Skin epidermis (tissue), 12 donors: Measurements from ENCODE around the gene RNF217.

Experiments used
- H3K27ac ChIP-seq, 21 experiments: fragments of 200-600 bp; sonication (generic) in 11 of 21; one replicate each; pipeline ENCODE4 v1.5.0; 2020; ENCODE audit warnings: mild to moderate bottlenecking in 3 of 21, inconsistent platforms in 2 of 21, moderate library complexity in 2 of 21
- H3K4me3 ChIP-seq, 7 experiments: fragments of 200-600 bp; sonication (generic) in 2 of 7; one replicate each; pipeline ENCODE4 v1.5.0; 2020; ENCODE audit warnings: inconsistent platforms in 2 of 7, mild to moderate bottlenecking in 2 of 7, moderate library complexity in 1 of 7

RNF217 gene

DNA sequence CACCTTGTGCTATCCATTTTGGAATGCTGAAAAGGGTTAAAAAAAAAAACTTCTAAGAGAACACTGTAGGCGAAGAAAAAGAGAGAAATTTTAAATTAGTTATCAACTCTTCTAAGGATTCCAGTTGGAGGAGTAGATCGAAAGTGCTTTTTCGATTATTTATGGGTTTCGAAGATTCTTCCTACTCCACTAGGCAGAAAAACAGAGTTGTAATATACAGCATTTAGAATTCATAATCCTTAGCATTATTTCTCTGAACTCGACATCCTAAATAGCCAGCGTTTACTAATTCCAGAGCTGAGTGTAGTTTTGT, 817 bp upstream of the RNF217 start:
- peak overlapping the region; percentile 86 to 98 (median 95) for H3K27ac ChIP-seq

DNA sequence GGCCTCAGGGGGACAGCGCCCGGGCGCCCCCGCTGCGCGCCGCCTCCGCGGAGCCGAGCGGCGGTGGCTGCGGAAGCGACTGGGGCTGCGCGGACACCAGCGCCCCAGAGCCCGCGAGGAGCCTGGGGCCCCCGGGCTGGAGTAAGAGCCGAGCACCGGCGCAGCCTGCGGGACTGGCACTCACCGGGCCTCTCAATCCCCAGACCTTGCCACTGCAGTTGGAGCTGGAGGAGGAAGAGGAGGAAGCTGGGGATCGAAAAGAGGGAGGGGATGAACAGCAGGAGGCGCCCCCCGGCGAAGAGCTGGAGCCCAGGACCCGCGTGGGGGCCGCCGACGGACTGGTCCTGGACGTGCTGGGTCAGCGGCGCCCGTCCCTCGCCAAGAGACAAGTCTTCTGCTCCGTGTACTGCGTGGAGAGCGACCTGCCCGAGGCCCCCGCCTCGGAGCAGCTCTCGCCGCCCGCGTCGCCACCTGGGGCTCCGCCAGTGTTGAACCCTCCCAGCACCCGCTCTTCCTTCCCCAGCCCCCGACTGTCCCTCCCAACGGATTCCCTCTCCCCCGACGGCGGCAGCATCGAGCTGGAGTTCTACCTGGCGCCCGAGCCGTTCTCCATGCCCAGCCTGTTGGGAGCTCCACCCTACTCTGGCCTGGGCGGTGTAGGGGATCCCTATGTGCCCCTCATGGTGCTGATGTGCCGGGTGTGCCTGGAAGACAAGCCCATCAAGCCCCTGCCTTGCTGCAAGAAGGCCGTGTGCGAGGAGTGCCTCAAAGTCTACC, 590 bp downstream of the RNF217 start:
- Histone ChIP-seq H3K4me3 (peak overlapping the region; percentile 52 to 86 (median 73)), H3K27ac (peak overlapping the region; percentile 86 to 98 (median 95))

More for the DNA sequence above, 817 bp upstream of the RNF217 start:
- H3K4me3 ChIP-seq: peak overlapping the region; percentile 52 to 86 (median 73)

DNA sequence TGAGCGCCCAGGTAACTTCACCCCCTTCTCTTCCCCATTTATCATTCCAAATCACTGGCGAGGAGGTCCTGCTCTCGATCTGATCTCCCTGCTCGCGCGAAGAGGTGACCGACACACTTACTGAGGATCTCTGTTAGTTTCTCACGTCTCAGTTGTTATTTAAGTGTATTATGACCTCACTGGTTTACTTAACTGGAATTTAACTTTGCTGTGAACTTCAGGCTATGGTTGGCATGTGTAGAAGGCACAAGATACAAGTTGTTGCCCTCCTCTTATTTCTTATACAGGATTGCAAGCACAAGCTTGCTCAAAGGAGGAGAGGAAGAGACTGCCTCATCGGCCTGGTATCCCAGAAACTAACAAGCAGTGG, 1.2 kb downstream of the RNF217 start:
- H3K4me3 ChIP-seq: peak overlapping the region; percentile 52 to 86 (median 73)
- H3K27ac ChIP-seq: peak overlapping the region; percentile 86 to 98 (median 95)

DNA sequence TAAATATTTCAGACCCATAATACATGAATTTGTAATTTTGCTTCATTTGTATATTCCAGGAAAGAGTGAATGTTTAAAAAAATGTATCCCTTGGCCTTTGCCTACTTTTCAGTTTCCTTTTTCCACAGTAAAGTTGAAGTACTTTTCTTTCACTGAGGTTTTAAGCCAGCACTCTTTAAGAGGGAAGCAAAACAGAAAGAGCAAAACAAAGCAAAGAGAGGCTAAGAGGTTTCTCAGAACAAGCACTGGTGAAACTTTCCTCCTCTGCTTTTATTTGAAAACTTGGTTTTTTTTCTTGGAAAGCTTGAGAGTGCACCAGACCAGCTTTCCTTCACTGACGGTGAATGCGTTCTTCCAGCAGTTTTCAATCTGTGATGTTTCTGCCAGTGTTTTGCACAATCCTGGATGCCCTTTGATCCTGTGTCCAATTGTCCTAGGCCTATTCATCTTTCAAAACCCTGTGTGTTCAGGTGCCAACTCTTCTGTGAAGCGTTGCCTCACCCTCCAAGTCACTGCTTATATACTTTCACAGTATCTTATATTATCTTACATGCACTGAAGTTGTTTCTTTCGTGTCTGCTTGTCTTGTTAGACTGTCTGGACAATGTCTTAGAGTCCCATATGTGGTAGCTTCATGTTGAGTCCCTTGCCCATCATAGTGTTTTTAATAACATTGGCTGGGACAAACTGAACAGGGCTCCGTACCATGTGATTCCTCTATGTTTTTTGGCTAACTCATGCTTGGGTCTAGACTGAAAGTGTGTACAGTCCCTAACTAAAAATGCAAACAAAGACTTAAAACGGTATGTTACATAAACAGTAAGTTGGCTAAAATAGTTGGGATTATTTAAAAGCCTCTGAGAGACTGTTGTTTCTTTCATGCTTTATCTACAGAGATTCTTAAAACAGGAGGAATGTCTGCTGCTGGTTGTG, 1.9 kb downstream of the RNF217 start:
- H3K27ac ChIP-seq: peak overlapping the region in 19 of 21 experiments; percentile 86 to 98 (median 95)
- peak overlapping the region; percentile 52 to 86 (median 73) for H3K4me3 ChIP-seq

DNA sequence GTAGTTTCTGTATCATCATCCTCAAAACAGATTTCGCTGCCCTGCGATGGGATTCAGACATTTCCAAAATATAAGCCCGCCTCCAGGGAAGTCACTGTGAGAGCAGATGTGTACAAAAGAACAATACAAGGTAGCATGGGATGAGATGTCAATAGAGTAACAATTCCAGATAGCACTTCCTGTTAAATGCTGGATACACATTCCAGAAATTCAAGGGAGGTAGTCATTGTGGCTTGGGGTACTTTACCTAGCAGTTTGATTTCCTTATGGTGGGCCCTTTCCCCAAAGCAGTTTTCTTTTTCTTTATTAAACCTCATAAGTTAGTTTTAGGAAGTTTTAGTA, 2.5 kb downstream of the RNF217 start:
- H3K4me3 ChIP-seq: peak overlapping the region in 6 of 7 experiments; percentile 52 to 86 (median 74)
- peak overlapping the region in 17 of 21 experiments; percentile 18 to 98 (median 95) for H3K27ac ChIP-seq

DNA sequence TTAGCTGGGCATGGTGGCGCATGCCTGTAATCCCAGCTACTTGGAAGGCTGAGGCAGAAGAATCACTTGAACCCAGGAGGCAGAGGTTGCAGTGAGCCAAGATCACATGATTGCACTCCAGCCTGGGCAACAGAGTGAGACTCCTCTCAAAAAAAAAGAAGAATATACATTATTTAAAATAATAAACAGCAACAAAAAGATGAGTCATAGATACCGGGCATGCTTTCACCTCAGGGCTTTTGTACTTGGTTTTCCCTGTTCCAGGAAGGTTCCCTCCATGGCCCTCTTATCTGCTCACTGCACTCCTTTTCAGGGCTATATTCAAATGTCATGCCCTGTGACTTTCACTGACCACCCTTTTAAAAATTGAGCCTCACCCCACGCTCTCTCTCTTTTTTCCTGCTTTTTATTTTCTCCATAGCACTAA, 3.2 kb downstream of the RNF217 start:
- Histone ChIP-seq H3K27ac (peak overlapping the region in 7 of 21 experiments; percentile 18 to 97 (median 90)), H3K4me3 (peak overlapping the region in 2 of 7 experiments; percentile 76 to 86)

DNA sequence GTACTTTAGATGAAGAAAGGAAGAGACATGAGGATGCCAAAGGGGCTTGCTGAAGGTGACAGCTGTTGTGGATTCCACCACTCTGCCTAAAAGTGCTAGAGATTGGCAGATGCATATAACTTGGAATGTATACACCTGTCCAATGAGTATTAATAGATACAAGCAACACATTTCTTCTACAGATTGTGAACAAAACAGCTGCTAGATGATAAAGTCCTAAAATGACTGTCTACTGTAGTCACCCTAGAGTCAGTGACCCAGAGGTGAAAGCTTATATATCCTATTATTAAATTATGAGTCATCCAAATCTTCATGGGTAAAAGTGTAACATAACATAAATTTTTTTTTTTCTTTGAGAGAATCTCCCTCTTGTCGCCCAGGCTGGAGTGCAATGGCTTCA, 5.2 kb downstream of the RNF217 start:
- Histone ChIP-seq H3K27ac (no peak overlapping the region), H3K4me3 (no peak overlapping the region)

DNA sequence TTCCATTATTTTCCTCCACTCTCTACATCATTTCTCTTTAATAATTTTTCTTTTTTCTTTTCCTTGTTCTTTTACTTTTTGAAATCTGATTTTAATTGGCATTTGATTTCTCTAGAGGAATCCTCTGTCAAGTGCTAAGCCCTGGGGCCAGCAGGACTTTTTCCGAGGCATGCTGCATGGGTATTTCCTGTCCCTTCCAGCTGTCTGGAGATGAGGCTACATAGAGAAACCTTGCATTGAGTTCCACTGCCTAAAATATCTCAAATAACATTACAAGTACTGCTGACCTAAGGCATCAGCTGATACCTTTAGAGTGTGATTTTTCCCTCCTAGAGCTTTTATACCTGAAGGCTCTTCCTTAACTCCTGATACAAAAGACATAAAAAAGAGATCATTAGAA, 6.2 kb downstream of the RNF217 start:
- no peak overlapping the region for H3K27ac ChIP-seq

DNA sequence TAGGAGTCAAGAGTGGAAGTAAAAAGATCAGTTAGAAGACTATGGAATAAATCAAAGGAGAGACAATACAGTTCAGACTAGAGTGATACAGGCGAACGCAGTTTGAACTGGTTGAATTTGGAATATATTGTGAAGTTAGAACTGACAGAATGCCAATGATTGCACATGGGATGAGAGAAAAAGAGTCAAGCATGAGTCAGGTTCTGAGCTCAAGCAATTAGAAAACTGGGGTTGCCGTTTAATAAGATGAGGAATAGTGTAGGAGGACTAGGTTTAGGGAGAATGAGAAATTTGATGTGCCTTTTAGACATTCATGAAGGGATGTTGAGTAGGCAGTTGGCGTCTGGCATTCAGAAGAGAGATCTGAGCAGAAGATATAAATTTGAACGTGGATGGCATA, 8.0 kb downstream of the RNF217 start:
- H3K27ac ChIP-seq: no peak overlapping the region

More for the DNA sequence above, 6.2 kb downstream of the RNF217 start:
- no peak overlapping the region for H3K4me3 ChIP-seq

DNA sequence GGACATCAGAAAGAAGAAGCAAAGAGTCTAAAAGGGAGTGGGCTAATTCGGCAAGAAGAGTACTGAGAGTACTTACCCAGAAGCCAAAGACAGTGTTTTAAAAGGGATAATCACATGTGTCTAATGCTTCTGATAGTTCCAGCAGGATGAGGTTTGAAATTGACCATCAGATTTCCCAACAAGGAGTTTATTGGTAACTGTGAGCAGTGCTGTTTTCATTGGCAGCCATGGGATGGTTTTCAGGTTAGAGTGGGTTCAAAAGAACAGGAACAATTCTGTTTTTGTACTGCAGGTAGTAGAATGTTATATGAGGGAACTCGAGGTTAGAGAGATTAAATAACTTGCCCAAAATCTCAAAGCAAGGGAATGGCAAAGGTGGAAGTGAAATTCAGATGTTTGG, 8.5 kb downstream of the RNF217 start:
- Histone ChIP-seq H3K4me3 (no peak overlapping the region), H3K27ac (no peak overlapping the region)

More for the DNA sequence above, 8.0 kb downstream of the RNF217 start:
- H3K4me3 ChIP-seq: no peak overlapping the region

DNA sequence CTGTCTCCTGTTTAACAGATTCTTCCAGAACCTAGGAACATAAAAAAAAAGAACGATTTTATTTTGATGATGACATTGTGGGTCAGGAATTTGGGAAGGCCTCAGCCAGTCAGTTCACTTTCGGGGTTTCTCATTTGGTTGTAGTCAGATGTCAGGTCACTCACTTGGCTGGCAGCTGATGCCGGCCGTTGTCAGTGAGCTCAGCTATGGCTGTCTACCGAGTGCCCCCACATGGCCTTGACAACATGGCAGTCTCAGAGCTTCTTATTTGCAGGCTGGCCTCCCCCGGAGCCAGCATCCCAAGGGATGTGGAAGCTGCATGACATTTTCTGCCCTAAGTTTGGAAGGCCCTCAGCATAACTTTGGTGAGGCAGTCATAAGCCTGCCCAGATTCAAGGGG, 11.5 kb downstream of the RNF217 start:
- H3K4me3 ChIP-seq: no peak overlapping the region

DNA sequence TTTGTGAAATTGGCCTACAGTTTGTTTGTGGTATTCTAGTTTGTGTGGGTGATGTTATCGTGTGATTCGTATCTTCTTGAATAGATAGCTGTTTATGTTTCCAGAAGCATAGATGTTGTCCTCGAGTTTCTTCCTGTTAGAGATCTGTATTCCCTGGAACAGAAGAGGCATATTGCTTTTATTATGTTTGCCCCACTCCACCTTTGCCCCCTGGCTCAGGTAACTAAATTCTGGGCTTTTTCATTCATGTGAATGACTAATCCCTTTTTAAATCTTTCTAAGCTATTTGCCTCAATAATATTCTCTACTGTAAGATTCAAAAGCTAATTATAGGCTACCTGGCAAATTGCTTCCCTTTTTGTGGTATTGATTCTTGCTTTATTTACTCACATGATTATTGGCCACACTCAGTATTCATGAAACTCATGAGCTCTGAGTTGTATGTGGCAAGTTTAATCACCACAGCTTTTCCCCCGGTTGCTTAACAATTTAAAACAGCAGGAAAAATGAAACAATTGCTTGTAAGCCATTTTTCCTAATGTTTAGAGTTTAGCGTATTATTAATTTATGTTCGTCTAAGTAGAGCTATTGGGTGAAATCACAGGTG, 12.6 kb downstream of the RNF217 start:
- Histone ChIP-seq H3K27ac (no peak overlapping the region), H3K4me3 (no peak overlapping the region)

More for the DNA sequence above, 11.5 kb downstream of the RNF217 start:
- no peak overlapping the region for H3K27ac ChIP-seq

DNA sequence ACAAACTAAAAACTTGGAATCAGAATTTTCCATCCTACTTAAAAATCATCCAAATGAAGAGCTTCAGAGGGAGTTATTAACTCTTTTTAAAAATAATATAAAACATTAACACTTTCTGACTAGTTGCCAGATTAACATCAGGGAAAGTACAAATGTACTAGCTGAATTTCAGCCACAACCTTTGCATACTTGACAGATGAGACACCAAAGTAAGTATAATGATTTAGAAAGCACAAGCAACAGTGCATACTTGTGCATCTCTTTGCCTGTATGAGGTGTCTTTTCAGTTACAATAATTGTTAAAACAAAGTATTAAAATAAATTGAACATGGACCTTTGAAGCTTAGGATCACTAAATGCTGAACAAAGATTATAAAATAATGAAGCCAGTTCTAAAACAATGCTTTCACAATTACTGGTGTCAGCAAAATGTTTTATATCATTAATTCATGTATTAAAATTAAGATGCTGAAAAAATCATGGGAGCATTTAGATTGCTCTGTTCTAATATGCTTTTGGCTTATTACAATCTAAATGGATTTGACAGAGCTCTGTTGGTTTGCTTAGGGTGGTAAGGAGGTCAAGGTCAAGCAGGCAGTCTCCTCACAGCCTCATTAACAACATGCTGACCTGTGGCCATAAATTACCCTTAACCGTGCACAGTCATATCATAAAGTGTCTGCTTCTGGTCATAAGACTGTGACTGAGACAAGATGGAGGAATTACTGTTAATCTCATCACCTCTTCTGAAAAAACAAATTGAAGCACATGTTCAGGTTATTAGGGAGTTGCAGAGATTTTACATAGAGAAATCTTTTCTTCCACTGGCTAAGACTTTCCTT, 15.1 kb downstream of the RNF217 start:
- no peak overlapping the region for H3K27ac ChIP-seq
- H3K4me3 ChIP-seq: no peak overlapping the region

DNA sequence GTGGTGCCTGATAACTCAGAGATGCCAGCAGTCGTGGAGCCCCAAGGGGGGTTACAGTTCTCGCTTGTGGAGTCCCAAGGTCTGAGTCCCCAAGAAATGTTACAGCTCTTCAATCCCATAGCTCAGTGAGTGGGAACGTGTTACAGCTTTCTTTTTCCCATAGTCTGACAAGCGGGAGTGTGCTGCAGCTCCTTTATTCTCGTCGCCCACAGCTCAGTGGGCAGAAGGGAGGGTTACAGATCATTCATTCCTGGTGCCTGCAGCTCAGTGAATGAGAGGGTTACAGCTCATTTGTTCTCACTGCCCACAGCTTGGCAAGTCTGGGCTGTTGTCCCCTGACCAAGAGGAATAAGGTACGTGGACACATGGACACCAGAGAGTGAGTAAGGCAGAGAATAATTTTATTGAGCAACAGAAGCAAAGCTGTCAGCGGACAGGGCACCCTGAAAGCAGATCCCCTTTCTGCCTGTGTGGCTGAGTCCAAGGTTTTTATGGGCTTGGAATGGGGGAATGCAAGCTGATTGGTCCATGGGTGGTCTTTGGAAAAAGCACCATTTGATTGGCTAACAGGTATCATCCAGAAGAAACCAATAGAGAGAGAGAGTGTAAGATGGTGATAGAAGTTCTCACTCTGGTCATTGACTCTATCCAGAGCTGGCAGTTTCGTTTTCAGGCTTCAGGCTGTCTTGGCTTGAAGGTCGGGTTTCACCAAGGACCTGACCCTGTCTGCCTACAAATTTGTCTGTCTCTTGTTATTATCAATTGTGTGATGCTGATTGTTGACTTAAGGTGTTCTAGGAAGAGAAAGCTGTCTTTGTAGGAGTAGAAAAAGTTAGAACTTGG, 16.4 kb downstream of the RNF217 start:
- H3K4me3 ChIP-seq: no peak overlapping the region

DNA sequence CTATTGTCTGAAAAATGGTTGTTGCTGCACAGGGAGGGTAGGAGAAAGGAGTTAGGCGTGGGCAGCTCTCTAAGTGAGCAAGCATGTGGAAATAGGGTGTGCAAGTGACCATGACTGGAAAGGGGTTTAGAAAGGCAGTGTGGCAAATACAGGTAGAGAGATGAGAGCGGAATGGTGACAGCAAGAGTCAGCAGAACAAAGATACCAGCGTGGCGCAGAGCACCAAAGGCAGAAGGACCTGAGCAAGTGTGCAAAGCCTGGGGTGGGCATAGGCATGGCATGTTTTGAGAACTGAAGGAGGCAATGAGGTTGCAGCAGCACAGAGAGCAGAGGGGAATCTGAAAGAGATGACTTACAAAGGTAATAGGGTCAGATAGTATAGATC, 17.0 kb downstream of the RNF217 start:
- Histone ChIP-seq H3K4me3 (no peak overlapping the region), H3K27ac (no peak overlapping the region)

More for the DNA sequence above, 16.4 kb downstream of the RNF217 start:
- H3K27ac ChIP-seq: no peak overlapping the region

DNA sequence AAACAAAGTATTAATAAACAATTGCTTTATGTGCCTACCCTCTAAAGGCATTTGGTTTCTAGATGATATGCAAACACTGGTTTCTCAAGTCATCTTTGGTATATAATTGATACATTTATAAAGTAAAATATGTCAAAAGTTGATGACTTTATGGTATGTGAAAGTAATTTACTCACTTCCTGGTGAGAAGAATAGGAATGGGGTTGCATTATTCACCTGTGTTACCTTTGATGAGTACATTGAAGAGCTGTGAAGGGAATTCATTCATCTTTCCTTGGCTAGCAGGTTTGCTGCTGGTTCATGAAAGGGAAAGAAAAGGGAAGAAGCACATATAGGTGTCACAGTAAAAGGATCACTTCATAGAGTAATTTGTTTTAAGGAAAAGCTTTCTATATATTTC, 20.4 kb downstream of the RNF217 start:
- H3K27ac ChIP-seq: no peak overlapping the region
- no peak overlapping the region for H3K4me3 ChIP-seq

DNA sequence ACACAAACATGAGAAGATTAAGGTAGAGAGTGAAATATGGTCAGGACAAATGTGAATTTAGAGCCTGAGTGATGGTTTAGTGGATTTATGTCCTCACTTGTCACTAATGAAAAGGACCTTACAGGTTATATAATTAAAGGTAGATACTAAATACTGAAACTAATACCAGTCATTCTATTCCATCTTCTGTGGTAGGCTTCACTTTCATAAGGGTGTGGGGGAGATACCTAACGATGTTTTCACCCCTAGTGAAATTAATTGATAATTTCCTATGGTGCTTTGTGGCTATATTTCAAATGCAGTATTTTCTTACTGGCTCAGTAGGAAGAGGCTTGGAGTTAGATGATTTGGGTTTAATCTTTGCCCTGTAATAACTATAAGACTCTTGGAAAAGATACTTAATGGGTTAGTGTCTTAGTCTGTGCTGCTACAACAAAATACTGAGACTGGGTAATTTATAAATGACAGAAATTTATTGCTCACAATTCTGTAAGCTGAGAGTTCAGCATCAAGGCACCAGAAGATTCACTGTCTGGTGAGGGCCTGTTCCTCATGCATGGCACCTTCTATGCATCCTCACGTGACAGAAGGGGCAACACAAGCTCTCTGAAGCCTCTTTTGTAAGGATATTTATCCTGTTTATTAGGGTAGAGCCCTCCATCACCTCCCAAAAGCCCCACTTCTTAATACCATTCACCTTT, 21.3 kb downstream of the RNF217 start:
- Histone ChIP-seq H3K27ac (no peak overlapping the region), H3K4me3 (no peak overlapping the region)
